Jurkat, Clone E6-1 (cell line): ENCODE results near the gene RNU5B-1.
"Not testable (repeated sequence)": the region's sequence is repeated elsewhere in the genome, so short reads cannot be mapped to it uniquely, and the experiment has no call there.

Source experiments
- DNase-seq: peaks from one replicate; pipeline ENCODE4 v3.0.0-alpha.2; 2011; ENCODE audit warnings: low read depth, low spot score
- H3K4me3 ChIP-seq: 2 replicates; pipeline ENCODE4 v1.5.1; 2011; ENCODE audit warnings: mild to moderate bottlenecking, low read length, control low read depth, moderate library complexity

Gene RNU5B-1

DNA sequence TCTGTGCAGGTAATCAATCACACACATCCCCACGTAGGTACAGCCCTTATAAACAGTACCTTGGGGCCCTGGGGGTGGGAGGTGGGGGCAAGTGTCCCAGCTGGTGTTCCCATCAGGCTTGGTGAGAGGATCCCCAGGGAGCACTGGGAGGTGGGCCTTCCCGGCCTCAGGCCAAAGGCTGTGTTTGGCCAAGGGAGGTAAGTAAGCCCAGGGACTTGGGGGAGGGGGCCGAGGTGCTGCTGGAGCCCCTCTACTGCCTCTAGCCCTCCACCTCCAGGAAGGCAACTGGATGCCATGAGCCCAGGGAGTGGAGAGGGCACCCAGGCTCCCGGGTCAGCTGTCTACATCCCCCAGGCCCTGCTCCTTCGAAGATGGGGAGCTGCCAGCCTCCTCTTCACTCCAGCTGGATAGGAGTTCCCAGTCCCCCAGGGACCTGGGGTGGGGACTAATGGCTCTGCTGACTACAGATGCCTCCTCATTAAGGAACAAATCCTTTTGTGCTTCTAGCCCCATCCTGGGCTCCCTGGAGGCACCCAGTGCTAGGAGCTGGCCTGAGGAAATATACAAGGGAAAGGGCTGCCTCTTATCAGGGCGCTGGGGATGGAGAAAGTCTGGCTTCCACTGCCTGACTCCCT lies 33.1 kb downstream of the RNU5B-1 start:
- H3K4me3 ChIP-seq: no peak overlapping the region
- no peak for DNase-seq

DNA sequence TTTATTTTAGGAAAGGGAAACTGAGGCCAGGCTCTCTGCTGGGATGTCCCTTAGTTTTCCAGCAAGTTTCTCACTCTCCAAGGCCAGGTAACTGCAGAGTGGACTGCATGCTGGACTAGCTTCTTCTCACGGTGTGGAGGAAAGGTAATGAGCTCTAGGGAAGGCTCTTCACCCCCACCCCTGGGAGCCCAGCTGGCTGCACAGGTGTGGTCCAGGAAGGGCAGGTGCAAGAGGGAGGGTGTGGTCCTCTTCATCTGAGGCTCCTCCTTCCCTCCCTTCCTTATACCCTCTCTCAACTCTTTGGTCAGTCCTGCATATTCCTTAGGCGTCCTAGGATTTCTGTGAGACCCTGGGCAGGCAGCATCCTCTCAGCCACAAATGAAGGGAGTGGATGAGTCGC lies 33.9 kb downstream of the RNU5B-1 start:
- DNase-seq: no peak
- H3K4me3 ChIP-seq: no peak overlapping the region

- DNase-seq: no peak
These were observed 34.3 kb downstream of the RNU5B-1 start for GRCh38 chr15:65338823-65339222.

GRCh38 chr15:65339416-65339815 lies 34.9 kb downstream of the RNU5B-1 start:
- no peak overlapping the region for H3K4me3 ChIP-seq
- DNase-seq: no peak

More at GRCh38 chr15:65338823-65339222, 34.3 kb downstream of the RNU5B-1 start:
- no peak overlapping the region for H3K4me3 ChIP-seq

DNA sequence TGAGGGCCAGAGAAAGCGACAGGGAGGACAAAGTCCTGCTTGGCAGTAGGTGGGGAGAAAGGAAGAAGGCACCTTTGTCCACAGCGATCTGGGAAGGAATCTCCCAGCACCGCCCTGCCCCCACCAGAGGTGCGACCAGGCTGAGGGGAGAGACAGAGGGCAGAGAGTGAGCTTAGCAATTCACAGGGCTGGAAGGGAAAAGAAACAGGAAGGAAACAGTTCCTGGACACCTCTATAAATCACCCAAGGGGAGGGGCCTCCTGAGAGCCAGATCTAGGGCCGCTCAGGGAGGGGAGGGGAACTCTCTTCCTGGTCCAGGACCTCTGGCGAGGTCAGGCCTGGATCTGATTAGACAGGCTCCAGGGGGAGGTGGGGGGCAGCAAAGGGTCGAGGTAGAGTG lies 35.4 kb downstream of the RNU5B-1 start:
- H3K4me3 ChIP-seq: no peak overlapping the region
- DNase-seq: no peak

DNA sequence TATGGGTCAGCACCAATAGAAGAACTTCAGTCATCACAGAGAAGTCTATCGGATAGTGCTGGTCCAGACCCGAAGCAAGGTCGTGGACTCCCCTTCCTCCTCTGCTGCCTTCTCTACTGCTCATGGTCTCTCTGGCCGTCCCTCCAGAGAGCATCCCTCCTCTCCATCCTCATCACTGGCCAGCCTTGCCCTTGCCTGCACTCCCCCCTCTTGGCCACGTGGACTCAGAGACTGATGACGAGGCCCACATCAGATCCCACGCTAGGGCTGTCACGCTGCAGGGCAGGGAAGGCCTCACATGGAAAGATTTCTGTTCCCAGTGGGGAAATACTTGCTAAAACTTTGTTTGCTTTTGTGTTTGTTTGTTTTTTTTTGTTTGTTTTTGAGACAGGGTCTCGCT lies 38.0 kb downstream of the RNU5B-1 start:
- no peak overlapping the region for H3K4me3 ChIP-seq
- no peak for DNase-seq

GRCh38 chr15:65343374-65343981 lies 39.0 kb downstream of the RNU5B-1 start:
- no peak for DNase-seq
- H3K4me3 ChIP-seq: no peak overlapping the region

GRCh38 chr15:65344214-65344913 lies 39.9 kb downstream of the RNU5B-1 start:
- DNase-seq: no peak
- no peak overlapping the region for H3K4me3 ChIP-seq

DNA sequence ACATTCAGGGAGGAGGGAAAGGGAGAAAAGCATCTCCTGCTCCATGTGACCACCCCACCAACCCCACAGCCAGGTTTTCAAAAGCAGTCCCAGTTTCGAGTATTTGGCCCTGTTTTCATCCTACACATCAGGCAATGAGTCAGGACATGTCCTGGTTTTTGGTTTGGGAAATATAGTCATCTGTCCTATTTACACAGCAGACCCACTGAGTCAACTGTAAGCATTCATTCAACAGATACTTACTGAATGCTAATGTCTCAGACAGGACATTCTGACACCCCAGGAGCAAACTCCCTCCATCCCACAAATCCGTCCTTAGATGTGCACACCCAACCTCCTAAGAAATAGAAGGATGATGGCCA lies 40.4 kb downstream of the RNU5B-1 start:
- DNase-seq: no peak
- no peak overlapping the region for H3K4me3 ChIP-seq

DNA sequence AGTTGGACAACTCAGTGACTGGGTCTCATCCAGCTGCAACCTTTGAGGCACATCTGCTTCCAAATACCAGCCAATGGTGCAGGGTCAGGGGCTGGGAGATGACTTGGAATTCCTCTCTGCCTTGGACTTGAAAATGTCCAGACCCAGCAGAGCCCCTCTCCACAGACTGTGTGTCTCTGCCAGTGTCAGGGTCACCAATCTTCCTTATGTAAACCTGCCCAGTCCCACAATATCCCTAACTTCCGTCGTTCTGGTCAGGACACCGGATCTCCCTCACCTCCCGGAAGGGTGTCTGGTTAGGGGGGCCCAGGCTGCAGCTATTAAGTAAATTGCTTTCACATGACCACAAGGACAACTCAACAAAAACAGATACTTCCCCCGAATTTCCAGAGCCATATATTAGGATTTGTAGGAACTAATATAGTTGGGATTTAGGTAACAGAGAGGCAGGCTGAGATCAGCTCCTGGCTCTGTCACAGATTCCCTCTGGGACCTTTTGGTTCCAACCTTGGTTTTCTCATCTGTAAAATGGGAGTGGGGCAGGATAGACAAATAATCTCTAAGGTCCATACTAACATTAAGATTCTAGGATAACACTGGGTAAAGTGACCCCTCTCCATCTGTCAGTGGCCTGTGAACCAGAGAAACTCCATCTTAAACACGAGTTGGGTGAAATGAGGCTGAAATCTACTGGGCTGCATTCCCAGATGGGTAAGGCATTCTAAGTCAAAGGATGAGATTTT lies 42.5 kb downstream of the RNU5B-1 start:
- no peak for DNase-seq

GRCh38 chr15:65347756-65348155 lies 43.3 kb downstream of the RNU5B-1 start:
- DNase-seq, H3K4me3 ChIP-seq: not testable (repeated sequence)

More for the DNA sequence above, 42.5 kb downstream of the RNU5B-1 start:
- no peak overlapping the region for H3K4me3 ChIP-seq

- no peak for DNase-seq
- no peak overlapping the region for H3K4me3 ChIP-seq
These were observed 44.9 kb downstream of the RNU5B-1 start for GRCh38 chr15:65349338-65349737.

- not testable (repeated sequence) for DNase-seq, H3K4me3 ChIP-seq
These were observed 47.5 kb downstream of the RNU5B-1 start for GRCh38 chr15:65351972-65352371.
